Caco-2 (cell line): ENCODE data around the gene LSM8. TPM values are rescaled to one million over a fixed set of nuclear protein-coding genes. Genes with fewer than 3 reads are reported as not detected.

ENCODE experiments used
- BruUV-seq: library from RNA; stranded (reverse); fragments of 400-500 nt; replicated peaks from 2 replicates; lab custom pipeline; 2021; lab: Mats Ljungman, UMichigan
- CTCF ChIA-PET: fragments of 300-600 bp; sonication (Branson Sonifier 250); formaldehyde crosslinking; loops from one replicate; lab custom pipeline; 2022; ENCODE audit warnings: antibody characterized with exemption; lab: Charles Lee
- POLR2A ChIA-PET: fragments of 300-600 bp; sonication (Branson Sonifier 250); formaldehyde crosslinking; loops from one replicate; lab custom pipeline; 2022; ENCODE audit warnings: antibody characterized with exemption; lab: Charles Lee
- DNase-seq, 2 experiments: peaks; one replicate each; pipeline versions ENCODE4 v3.0.0 to v3.0.0-alpha.2; 2020 to 2022
- H3K27me3 ChIP-seq: replicated peaks from 2 replicates; pipeline ENCODE4 v1.6.0; 2011; ENCODE audit warnings: low read length; ENCODE audit not compliant: control insufficient read depth, insufficient read depth
- H3K36me3 ChIP-seq: 2 replicates; pipeline ENCODE4 v1.5.1; 2011; ENCODE audit warnings: low read length; ENCODE audit not compliant: control insufficient read depth, insufficient read depth
- H3K4me1 ChIP-seq: fragments of 250-450 bp; sonication (Bioruptor Pico); 2 replicates; pipeline ENCODE4 v1.5.1; 2020; ENCODE audit warnings: mild to moderate bottlenecking
- H3K4me3 ChIP-seq: 2 replicates; pipeline ENCODE4 v1.5.1; 2011; ENCODE audit warnings: low read depth, mild to moderate bottlenecking, control low read depth, low read length
- H3K9me3 ChIP-seq: fragments of 250-450 bp; sonication (Bioruptor Pico); 2 replicates; pipeline ENCODE4 v1.5.1; 2020; ENCODE audit warnings: mild to moderate bottlenecking, moderate library complexity
- H3K27ac Mint-ChIP-seq: one replicate; pipeline ENCODE4 v1.8.0; 2022; ENCODE audit warnings: mixed read lengths; ENCODE audit not compliant: unreplicated experiment
- H3K27me3 Mint-ChIP-seq: one replicate; pipeline ENCODE4 v1.8.0; 2022; ENCODE audit warnings: mixed read lengths; ENCODE audit not compliant: insufficient read depth, unreplicated experiment
- H3K36me3 Mint-ChIP-seq: one replicate; pipeline ENCODE4 v1.8.0; 2022; ENCODE audit warnings: mild to moderate bottlenecking, mixed read lengths; ENCODE audit not compliant: insufficient read depth, unreplicated experiment
- H3K4me1 Mint-ChIP-seq: one replicate; pipeline ENCODE4 v1.8.0; 2022; ENCODE audit warnings: low read depth, mixed read lengths; ENCODE audit not compliant: unreplicated experiment
- H3K4me3 Mint-ChIP-seq: one replicate; pipeline ENCODE4 v1.8.0; 2022; ENCODE audit warnings: mild to moderate bottlenecking, moderate library complexity, mixed read lengths; ENCODE audit not compliant: unreplicated experiment
- H3K9me3 Mint-ChIP-seq: one replicate; pipeline ENCODE4 v1.8.0; 2022; ENCODE audit warnings: mixed read lengths; ENCODE audit not compliant: unreplicated experiment
- intact Hi-C: fragments of 100-400 bp; cut with micrococcal nuclease; formaldehyde crosslinking; loops from one replicate; pipeline ENCODE4 v1.10.0; 2022; ENCODE audit not compliant: unreplicated experiment
- total RNA-seq: library from RNA; stranded (reverse); gene quantifications from 2 replicates; pipeline ENCODE4 v1.2.3, GENCODE V29; 2022
- TF ChIP-seq, protein P1 (sequence below), 2 experiments: fragments of 200-600 bp in 1 of 2; IDR thresholded peaks; 1 replicate in 1 of 2; 2 replicates in 1 of 2; pipeline versions ENCODE4 v1.5.1 to v1.8.0; 2011 to 2022; ENCODE audit warnings: antibody characterized with exemption in 1 of 2, control low read depth in 1 of 2, inconsistent platforms in 1 of 2, low read depth in 1 of 2, low read length in 1 of 2, mild to moderate bottlenecking in 1 of 2, moderate library complexity in 1 of 2; ENCODE audit not compliant: insufficient read depth in 1 of 2, severe bottlenecking in 1 of 2, unreplicated experiment in 1 of 2

LSM8 gene
- total RNA-seq, 1 experiment from 2014 or later: 50.4 TPM

DNA sequence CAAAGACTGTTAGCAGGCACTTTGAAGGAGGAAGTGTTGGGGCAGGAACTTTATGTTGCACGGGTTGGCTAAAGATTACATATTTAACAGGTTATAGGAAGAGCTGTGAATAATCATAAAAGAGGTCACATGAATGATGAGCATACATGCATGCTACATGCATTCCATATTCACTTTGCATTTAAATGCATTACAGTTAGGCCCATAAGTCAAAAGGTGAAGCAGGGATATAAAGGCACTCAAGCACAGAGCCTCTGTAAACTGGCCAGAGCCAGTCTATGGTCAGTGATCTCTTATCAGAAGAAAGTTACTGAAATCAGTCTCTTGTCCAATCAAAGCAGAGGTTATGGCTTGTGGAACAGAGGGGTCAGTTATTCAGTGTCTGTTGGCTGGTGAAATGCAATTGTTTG lies 33.3 kb downstream of the LSM8 start:
- peaks cover 9% of the 10 kb centered on the region for H3K27me3 Mint-ChIP-seq
- H3K4me3 ChIP-seq: no peak overlapping the region
- POLR2A ChIA-PET: no interaction called here
- H3K9me3 ChIP-seq: no peaks in the 10 kb centered on the region
- H3K36me3 ChIP-seq: no peaks in the 10 kb centered on the region
- no TSS peak for BruUV-seq
- H3K4me1 ChIP-seq: no peaks in the 10 kb centered on the region
- H3K4me1 Mint-ChIP-seq: no peaks in the 10 kb centered on the region
- no peak overlapping the region for H3K27ac Mint-ChIP-seq
- no peaks in the 10 kb centered on the region for H3K36me3 Mint-ChIP-seq
- H3K27me3 ChIP-seq: no peaks in the 10 kb centered on the region
- intact Hi-C loops: no loop called here
- H3K4me3 Mint-ChIP-seq: no peak overlapping the region
- CTCF ChIA-PET: no interaction called here
- no peak for DNase-seq
- H3K9me3 Mint-ChIP-seq: no peaks in the 10 kb centered on the region
- TF ChIP-seq, protein P1, sequence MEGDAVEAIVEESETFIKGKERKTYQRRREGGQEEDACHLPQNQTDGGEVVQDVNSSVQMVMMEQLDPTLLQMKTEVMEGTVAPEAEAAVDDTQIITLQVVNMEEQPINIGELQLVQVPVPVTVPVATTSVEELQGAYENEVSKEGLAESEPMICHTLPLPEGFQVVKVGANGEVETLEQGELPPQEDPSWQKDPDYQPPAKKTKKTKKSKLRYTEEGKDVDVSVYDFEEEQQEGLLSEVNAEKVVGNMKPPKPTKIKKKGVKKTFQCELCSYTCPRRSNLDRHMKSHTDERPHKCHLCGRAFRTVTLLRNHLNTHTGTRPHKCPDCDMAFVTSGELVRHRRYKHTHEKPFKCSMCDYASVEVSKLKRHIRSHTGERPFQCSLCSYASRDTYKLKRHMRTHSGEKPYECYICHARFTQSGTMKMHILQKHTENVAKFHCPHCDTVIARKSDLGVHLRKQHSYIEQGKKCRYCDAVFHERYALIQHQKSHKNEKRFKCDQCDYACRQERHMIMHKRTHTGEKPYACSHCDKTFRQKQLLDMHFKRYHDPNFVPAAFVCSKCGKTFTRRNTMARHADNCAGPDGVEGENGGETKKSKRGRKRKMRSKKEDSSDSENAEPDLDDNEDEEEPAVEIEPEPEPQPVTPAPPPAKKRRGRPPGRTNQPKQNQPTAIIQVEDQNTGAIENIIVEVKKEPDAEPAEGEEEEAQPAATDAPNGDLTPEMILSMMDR (IDR thresholded peaks at IDR 0.05; ENCODE audit: insufficient read depth in 1 of 2, low read depth in 1 of 2, low read length in 1 of 2, severe bottlenecking in 1 of 2, unreplicated experiment in 1 of 2): no peak

DNA sequence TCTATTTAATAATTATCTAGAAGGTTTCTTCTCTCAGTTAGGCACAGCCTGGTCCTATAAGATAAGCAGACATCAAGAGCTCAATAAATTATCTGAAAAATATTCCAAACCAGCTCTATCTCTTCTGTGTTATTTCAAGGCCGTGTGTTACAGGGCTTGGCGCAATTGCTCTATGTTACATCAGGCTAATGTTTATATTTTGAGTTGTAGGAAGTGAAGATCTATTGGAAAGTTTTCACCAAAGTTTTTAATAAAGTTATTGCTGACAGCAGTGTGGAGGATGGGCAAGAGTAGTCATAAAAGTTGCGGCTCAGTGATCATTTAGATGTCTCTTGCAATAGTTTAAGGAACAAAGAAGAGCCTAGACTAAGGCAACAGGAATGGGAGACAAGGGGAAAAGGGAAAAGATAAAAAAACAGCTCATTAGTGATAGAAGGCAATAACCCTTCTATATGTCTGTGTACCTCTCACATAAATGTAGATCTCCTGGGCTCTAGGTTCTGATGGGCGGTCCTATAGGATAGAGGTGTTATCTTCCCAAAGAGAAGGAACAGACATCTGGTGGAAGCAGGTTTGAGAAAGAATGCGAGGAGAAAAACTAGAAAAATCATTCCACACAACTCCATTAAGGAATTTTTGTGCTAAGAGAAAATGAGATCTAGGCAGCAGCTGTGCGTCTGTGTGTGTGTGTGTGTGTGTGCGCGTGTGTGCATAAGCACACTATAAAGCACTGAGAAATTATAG lies 34.6 kb downstream of the LSM8 start:
- Histone ChIP-seq H3K27me3 (no peaks in the 10 kb centered on the region), H3K9me3 (no peaks in the 10 kb centered on the region), H3K4me1 (no peaks in the 10 kb centered on the region), H3K4me3 (no peak overlapping the region), H3K36me3 (no peaks in the 10 kb centered on the region)
- ChIA-PET POLR2A (no interaction called here), CTCF (no interaction called here)
- H3K9me3 Mint-ChIP-seq: no peaks in the 10 kb centered on the region
- TF ChIP-seq, protein P1 (IDR thresholded peaks at IDR 0.05; ENCODE audit: insufficient read depth in 1 of 2, low read depth in 1 of 2, low read length in 1 of 2, severe bottlenecking in 1 of 2, unreplicated experiment in 1 of 2): no peak
- no TSS peak for BruUV-seq
- intact Hi-C loops: no loop called here
- no peak overlapping the region for H3K4me3 Mint-ChIP-seq
- no peaks in the 10 kb centered on the region for H3K4me1 Mint-ChIP-seq
- no peaks in the 10 kb centered on the region for H3K36me3 Mint-ChIP-seq
- H3K27ac Mint-ChIP-seq: no peak overlapping the region
- DNase-seq: no peak
- H3K27me3 Mint-ChIP-seq: peaks cover 5% of the 10 kb centered on the region

DNA sequence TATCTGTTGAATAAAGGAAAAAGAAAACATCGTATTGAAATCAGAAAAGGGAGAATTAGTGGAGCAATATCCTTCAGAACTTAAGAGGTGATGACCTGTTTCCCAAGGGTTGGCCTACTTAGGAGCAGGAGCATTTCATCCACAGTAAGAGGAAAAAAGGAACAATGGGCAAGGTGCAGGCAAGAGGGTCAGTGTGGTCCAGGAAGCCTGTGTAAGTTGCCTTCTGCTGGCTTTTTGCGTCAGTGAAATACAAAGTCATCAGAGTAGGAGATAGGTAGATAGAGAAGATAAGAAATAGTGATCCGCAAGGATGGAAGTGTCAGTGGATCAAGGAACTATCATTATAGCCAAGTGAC lies 35.2 kb downstream of the LSM8 start:
- Mint-ChIP-seq H3K36me3 (no peaks in the 10 kb centered on the region), H3K4me1 (no peaks in the 10 kb centered on the region), H3K27me3 (peaks cover 5% of the 10 kb centered on the region), H3K9me3 (no peaks in the 10 kb centered on the region), H3K27ac (no peak overlapping the region), H3K4me3 (no peak overlapping the region)
- TF ChIP-seq, protein P1 (IDR thresholded peaks at IDR 0.05; ENCODE audit: insufficient read depth in 1 of 2, low read depth in 1 of 2, low read length in 1 of 2, severe bottlenecking in 1 of 2, unreplicated experiment in 1 of 2): no peak
- H3K4me1 ChIP-seq: no peaks in the 10 kb centered on the region
- intact Hi-C loops: no loop called here
- no peak for DNase-seq
- no TSS peak for BruUV-seq
- ChIA-PET POLR2A (no interaction called here), CTCF (no interaction called here)
- no peak overlapping the region for H3K4me3 ChIP-seq
- no peaks in the 10 kb centered on the region for H3K27me3 ChIP-seq
- no peaks in the 10 kb centered on the region for H3K9me3 ChIP-seq
- no peaks in the 10 kb centered on the region for H3K36me3 ChIP-seq
